K562 (cell line): Measurements from ENCODE around the gene DEGS1. TPM values are rescaled to one million over a fixed set of nuclear protein-coding genes. Genes with fewer than 3 reads are reported as not detected.

Source experiments
- ATAC-seq: fragments of 200-7000 bp; cut with Tn5 transposase; 3 replicates; pipeline ENCODE4 v1.9.1; 2020; ENCODE audit warnings: moderate library complexity
- BruUV-seq: library from RNA; stranded (reverse); fragments of 400-500 nt; replicated peaks from 2 replicates; lab custom pipeline; 2021; lab: Mats Ljungman, UMichigan
- CTCF ChIA-PET: fragments of 300-600 bp; formaldehyde crosslinking; extraction: SDS; loops from one replicate; lab custom pipeline; 2021; ENCODE audit warnings: low intra/inter-chr PET ratio; lab: Yijun Ruan, JAX
- POLR2A ChIA-PET: fragments of 300-600, 350-650 bp; sonication (Branson Sonifier 250); formaldehyde crosslinking; extraction: SDS; loops from one replicate; lab custom pipeline; 2021; ENCODE audit warnings: antibody characterized with exemption, inconsistent platforms; lab: Yijun Ruan, JAX
- DNase-seq, 4 experiments: peaks; one replicate each; pipeline versions ENCODE4 v3.0.0 to v3.0.0-alpha.2; 2011 to 2018; ENCODE audit warnings: low spot score in 3 of 4, mixed read lengths in 3 of 4; ENCODE audit errors: extremely low read depth in 1 of 4
- FAIRE-seq: peaks from 2 replicates; lab custom pipeline; 2011; peaks lifted over from hg19 to GRCh38; lab: Jason Lieb, UNC
- H2AFZ ChIP-seq: 2 replicates; pipeline ENCODE4 v1.6.0; 2011; ENCODE audit warnings: low read depth, low read length, control low read depth, inconsistent platforms
- H3K27ac ChIP-seq: fragments of 200-600 bp; 3 replicates; pipeline ENCODE4 v1.8.0; 2011; ENCODE audit warnings: low read depth, mild to moderate bottlenecking, control low read depth, inconsistent platforms, low read length, moderate library complexity, mixed read lengths; ENCODE audit errors: extremely low read depth
- H3K27me3 ChIP-seq, 2 experiments: fragments of 300-600 bp in 1 of 2; 2 replicates in 1 of 2; 3 replicates in 1 of 2; pipeline versions ENCODE4 v1.6.0 to v1.8.0; 2011; ENCODE audit warnings: inconsistent platforms in 2 of 2, low read length in 2 of 2, mild to moderate bottlenecking in 1 of 2, mixed read lengths in 1 of 2, moderate library complexity in 1 of 2; ENCODE audit not compliant: control insufficient read depth in 2 of 2, insufficient read depth in 2 of 2
- H3K36me3 ChIP-seq: fragments of 300-600 bp; 3 replicates; pipeline ENCODE4 v1.8.0; 2011; ENCODE audit warnings: mild to moderate bottlenecking, low read length, inconsistent platforms; ENCODE audit not compliant: control insufficient read depth, insufficient read depth
- H3K4me1 ChIP-seq, 2 experiments: fragments of 200-600 bp in 1 of 2; replicated peaks in 1 of 2; 2 replicates in 1 of 2; 3 replicates in 1 of 2; pipeline versions ENCODE4 v1.5.1 to v1.8.0; 2011; ENCODE audit warnings: inconsistent platforms in 2 of 2, low read length in 2 of 2, mild to moderate bottlenecking in 1 of 2, mixed read lengths in 1 of 2, moderate library complexity in 1 of 2; ENCODE audit not compliant: control insufficient read depth in 2 of 2, insufficient read depth in 2 of 2
- H3K4me2 ChIP-seq: 2 replicates; pipeline ENCODE4 v1.6.1; 2011; ENCODE audit warnings: low read length, control low read depth, inconsistent platforms, mixed read lengths; ENCODE audit not compliant: insufficient read depth
- H3K4me3 ChIP-seq: fragments of 200-600 bp; sonication (generic), shearing (Covaris generic); 2 replicates; pipeline ENCODE4 v1.5.1; 2016; ENCODE audit warnings: control low read depth, inconsistent platforms
- H3K79me2 ChIP-seq: fragments of 200-600 bp; 3 replicates; pipeline ENCODE4 v1.8.0; 2011; ENCODE audit warnings: low read length, inconsistent platforms; ENCODE audit not compliant: control insufficient read depth, insufficient read depth
- H3K9ac ChIP-seq, 2 experiments: 2 replicates each; pipeline versions ENCODE4 v1.6.0 to v1.6.1; 2011; ENCODE audit warnings: low read depth in 2 of 2, low read length in 2 of 2, control low read depth in 1 of 2, inconsistent platforms in 1 of 2, mild to moderate bottlenecking in 1 of 2, mixed read lengths in 1 of 2; ENCODE audit not compliant: insufficient read depth in 1 of 2
- H3K9me1 ChIP-seq: one replicate; pipeline ENCODE4 v1.6.0; 2011; ENCODE audit warnings: inconsistent platforms, mild to moderate bottlenecking, low read length, moderate library complexity; ENCODE audit not compliant: control insufficient read depth, insufficient read depth
- H3K9me3 ChIP-seq: replicated peaks from 2 replicates; pipeline ENCODE4 v1.5.1; 2011; ENCODE audit warnings: low read depth, low read length, inconsistent platforms; ENCODE audit not compliant: control insufficient read depth, insufficient read depth
- H4K20me1 ChIP-seq: replicated peaks from 2 replicates; pipeline ENCODE4 v1.6.1; 2011; ENCODE audit warnings: low read length, inconsistent platforms, mixed read lengths; ENCODE audit not compliant: control insufficient read depth, insufficient read depth
- CREBBP ChIP-seq: IDR thresholded peaks from one replicate; pipeline ENCODE4 v1.6.1; 2012; ENCODE audit warnings: low read depth, mild to moderate bottlenecking, control low read depth, inconsistent platforms, low read length
- KDM2B ChIP-seq: fragments of 250-450 bp; sonication (Bioruptor Pico); IDR thresholded peaks from 2 replicates; pipeline ENCODE4 v1.8.0; 2021; ENCODE audit warnings: mild to moderate bottlenecking, moderate library complexity
- LCOR ChIP-seq: sonication (generic); formaldehyde crosslinking; IDR thresholded peaks from 2 replicates; pipeline ENCODE4 v1.8.0; 2022; ENCODE audit warnings: mild to moderate bottlenecking, missing genetic modification reagents
- RBM17 ChIP-seq: fragments of 200-400 bp; formaldehyde crosslinking; IDR thresholded peaks from 2 replicates; pipeline ENCODE4 v1.6.1; 2017; ENCODE audit warnings: low read depth, mild to moderate bottlenecking, low read length, borderline replicate concordance
- SIRT6 ChIP-seq: IDR thresholded peaks from one replicate; pipeline ENCODE4 v1.6.1; 2012; ENCODE audit warnings: low read depth, mild to moderate bottlenecking, control low read depth, inconsistent platforms, low read length, moderate library complexity
- SRSF7 ChIP-seq: fragments of 200-400 bp; formaldehyde crosslinking; optimal IDR thresholded peaks from 2 replicates; pipeline ENCODE3; 2017; ENCODE audit warnings: mild to moderate bottlenecking, low read depth, low read length
- ZNF121 ChIP-seq: sonication (generic); formaldehyde crosslinking; conservative IDR thresholded peaks from 2 replicates; pipeline ENCODE4 v1.8.0; 2022; ENCODE audit warnings: missing genetic modification reagents
- WGBS: fragments of 100-300 bp; shearing (Covaris generic); methylation state at CpG from one replicate; pipeline ENCODE4 v1.1.6; 2016; ENCODE audit warnings: low coverage, mixed read lengths; ENCODE audit not compliant: insufficient coverage; ENCODE audit errors: missing lambda C conversion rate; 5-methylcytosine and 5-hydroxymethylcytosine counted together
- in situ Hi-C: fragments of 300-500 bp; cut with MboI; formaldehyde crosslinking; loops from 4 replicates; pipeline ENCODE4 v1.15.0; 2018; ENCODE audit warnings: inconsistent platforms, mixed read lengths
- intact Hi-C: fragments of 100-400 bp; cut with micrococcal nuclease; formaldehyde crosslinking; loops from 2 replicates; pipeline ENCODE4 v1.14.2; 2022
- polyA plus RNA-seq, 8 experiments: library from polyadenylated mRNA; depleted of rRNA in 4 of 8; stranded (reverse) in 5 of 8; unstranded in 3 of 8; fragments of >200 nt; fragmentation: Nextera tagmentation in 2 of 8; fragmentation: Illumina TruSeq in 1 of 8; extraction: Ambion mirVana in 2 of 8; extraction: Trizol in 1 of 8; gene quantifications; 2 replicates each; pipeline versions ENCODE4 v1.2.1 to v1.2.3, GENCODE V29; 2011 to 2014; ENCODE audit warnings: inconsistent platforms in 1 of 8, missing spikeins in 1 of 8
- total RNA-seq, 7 experiments: library from RNA; depleted of rRNA in 6 of 7; stranded (reverse); fragments of >200 nt in 6 of 7; fragmentation: Illumina TruSeq in 2 of 7; extraction: Trizol in 2 of 7; gene quantifications; 2 replicates each; pipeline versions ENCODE4 v1.2.1 to v1.2.3, GENCODE V29; 2011 to 2021; ENCODE audit warnings: low replicate concordance in 1 of 7
- TF ChIP-seq, protein P1 (sequence below): fragments of 450-650 bp; IDR thresholded peaks from 2 replicates; pipeline ENCODE4 v1.6.1; 2016
- TF ChIP-seq, protein P2 (sequence below), 2 experiments: fragments of 450-650 bp in 1 of 2; IDR thresholded peaks; 2 replicates each; pipeline ENCODE4 v1.6.1; 2011 to 2017; ENCODE audit warnings: low read depth in 2 of 2, antibody characterized with exemption in 1 of 2, borderline replicate concordance in 1 of 2, low read length in 1 of 2, mild to moderate bottlenecking in 1 of 2, mixed read lengths in 1 of 2; ENCODE audit not compliant: control insufficient read depth in 1 of 2

DEGS1 gene
- total and polyA plus RNA-seq, 9 of the 15 experiments (the other 6 are each of a cell fraction or from before 2014, with no cell fraction given) = 12.3 to 95.0 (median 38.8) TPM

DNA sequence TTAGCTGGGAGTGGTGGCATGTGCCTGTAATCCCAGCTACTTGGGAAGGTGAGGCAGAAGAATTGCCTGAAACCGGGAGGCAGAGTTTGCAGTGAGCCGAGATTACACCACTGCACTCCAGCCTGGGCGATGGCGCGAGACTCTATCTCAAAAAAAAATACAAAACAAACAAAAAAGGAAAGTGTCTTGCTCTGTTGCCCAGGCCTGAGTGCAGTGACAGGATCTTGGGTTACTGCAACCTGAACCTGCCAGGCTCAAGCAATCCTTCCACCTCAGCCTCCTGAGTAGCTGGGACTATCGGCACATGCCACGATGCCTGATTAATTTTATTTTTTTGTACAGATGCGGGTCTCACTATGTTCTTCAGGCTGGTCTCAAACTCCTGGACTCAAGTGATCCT lies 33.3 kb downstream of the DEGS1 start:
- no peak overlapping the region for H2AFZ ChIP-seq
- TF ChIP-seq ZNF121 (CRISPR knock-in tag) (peak; percentile 45; the same call in 1 of the 2 replicates), CREBBP (no peak)
- TF ChIP-seq, all 486 proteins: peak for 1
- intact Hi-C loops (no loop called here), in situ Hi-C loops (no loop called here)
- Histone ChIP-seq H3K4me3 (no peak overlapping the region), H3K4me1 (peaks cover 15 to 17% of the 10 kb centered on the region in 2 experiments; a peak in 4 of 5 replicates), H4K20me1 (no peaks in the 10 kb centered on the region; the same call in 1 of the 2 replicates), H3K79me2 (no peaks in the 10 kb centered on the region), H3K36me3 (no peaks in the 10 kb centered on the region), H3K27me3 (no peaks in the 10 kb centered on the region), H3K9ac (no peak overlapping the region), H3K9me1 (no peaks in the 10 kb centered on the region), H3K27ac (no peak overlapping the region), H3K9me3 (no peaks in the 10 kb centered on the region), H3K4me2 (no peak overlapping the region)
- POLR2A ChIA-PET = interaction anchor here (0.6 kb wide), 2 partner anchors 57 to 159 kb away, joined by 3 read pairs; no protein-coding TSS in a partner anchor
- no peak for ATAC-seq
- no peak for FAIRE-seq
- CTCF ChIA-PET = no interaction called here
- 70% methylated on average over 8 of the region's 8 CpGs for WGBS
- no peak for DNase-seq
- no TSS peak for BruUV-seq

DNA sequence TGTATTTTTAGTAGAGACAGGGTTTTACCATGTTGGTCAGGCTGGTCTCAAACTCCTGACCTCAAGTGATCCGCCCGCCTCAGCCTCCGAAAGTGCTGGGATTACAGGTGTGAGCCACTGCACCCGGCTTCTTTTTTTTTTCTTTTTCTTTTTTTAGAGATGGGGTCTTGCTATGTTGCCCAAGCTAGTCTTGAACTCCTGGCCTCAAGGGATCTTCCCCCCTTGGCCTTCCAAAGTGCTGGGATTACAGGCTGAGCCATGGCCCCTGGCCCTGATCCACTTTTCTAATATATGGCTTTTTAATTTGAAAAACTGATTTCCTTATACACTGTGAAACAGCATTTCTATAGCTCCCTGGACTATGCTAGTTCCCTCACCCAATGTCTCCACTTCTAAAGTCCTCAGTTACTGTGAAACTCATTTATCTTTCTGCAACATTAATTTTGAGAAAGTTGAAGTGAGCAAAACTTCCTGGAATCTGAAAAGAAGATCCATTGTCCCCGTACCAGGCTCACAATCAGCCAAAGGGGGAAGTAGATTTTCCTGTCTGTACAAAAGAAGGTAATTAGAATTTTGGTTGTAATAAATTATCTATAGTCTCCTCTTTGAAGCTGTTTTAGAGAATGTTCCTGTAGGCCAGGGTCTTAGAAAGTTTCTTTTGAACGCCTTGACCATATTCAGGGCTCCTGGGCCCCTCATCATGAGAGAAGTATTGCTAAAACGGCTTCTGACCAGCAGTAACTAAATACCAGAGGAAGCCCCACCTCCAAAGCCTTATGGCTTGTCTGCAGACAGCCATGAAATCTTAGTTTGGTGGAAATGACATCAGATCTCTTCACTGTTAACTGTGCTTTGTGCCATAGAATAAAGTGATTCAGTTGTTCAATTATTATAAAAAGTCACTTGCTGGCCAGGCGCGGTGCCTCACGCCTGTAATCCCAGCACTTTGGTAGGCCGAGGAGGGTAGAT lies 34.9 kb downstream of the DEGS1 start:
- no peak for ATAC-seq
- TF ChIP-seq LCOR (no peak), SIRT6 (no peak), KDM2B (no peak), RBM17 (no peak), SRSF7 (no peak)
- TF ChIP-seq, protein P1, sequence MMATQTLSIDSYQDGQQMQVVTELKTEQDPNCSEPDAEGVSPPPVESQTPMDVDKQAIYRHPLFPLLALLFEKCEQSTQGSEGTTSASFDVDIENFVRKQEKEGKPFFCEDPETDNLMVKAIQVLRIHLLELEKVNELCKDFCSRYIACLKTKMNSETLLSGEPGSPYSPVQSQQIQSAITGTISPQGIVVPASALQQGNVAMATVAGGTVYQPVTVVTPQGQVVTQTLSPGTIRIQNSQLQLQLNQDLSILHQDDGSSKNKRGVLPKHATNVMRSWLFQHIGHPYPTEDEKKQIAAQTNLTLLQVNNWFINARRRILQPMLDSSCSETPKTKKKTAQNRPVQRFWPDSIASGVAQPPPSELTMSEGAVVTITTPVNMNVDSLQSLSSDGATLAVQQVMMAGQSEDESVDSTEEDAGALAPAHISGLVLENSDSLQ = no peak
- TF ChIP-seq, protein P2, sequence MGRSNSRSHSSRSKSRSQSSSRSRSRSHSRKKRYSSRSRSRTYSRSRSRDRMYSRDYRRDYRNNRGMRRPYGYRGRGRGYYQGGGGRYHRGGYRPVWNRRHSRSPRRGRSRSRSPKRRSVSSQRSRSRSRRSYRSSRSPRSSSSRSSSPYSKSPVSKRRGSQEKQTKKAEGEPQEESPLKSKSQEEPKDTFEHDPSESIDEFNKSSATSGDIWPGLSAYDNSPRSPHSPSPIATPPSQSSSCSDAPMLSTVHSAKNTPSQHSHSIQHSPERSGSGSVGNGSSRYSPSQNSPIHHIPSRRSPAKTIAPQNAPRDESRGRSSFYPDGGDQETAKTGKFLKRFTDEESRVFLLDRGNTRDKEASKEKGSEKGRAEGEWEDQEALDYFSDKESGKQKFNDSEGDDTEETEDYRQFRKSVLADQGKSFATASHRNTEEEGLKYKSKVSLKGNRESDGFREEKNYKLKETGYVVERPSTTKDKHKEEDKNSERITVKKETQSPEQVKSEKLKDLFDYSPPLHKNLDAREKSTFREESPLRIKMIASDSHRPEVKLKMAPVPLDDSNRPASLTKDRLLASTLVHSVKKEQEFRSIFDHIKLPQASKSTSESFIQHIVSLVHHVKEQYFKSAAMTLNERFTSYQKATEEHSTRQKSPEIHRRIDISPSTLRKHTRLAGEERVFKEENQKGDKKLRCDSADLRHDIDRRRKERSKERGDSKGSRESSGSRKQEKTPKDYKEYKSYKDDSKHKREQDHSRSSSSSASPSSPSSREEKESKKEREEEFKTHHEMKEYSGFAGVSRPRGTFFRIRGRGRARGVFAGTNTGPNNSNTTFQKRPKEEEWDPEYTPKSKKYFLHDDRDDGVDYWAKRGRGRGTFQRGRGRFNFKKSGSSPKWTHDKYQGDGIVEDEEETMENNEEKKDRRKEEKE (IDR thresholded peaks at IDR 0.05; ENCODE audit: borderline replicate concordance in 1 of 2, control insufficient read depth in 1 of 2, low read depth in 2 of 2, low read length in 1 of 2) = no peak

More for the DNA sequence above, 34.9 kb downstream of the DEGS1 start:
- intact Hi-C loops (no loop called here), in situ Hi-C loops (no loop called here)
- ChIA-PET CTCF (no interaction called here), POLR2A (interaction anchor here (0.5 to 0.6 kb wide), 2 partner anchors 11 to 92 kb away, joined by 3 read pairs; no protein-coding TSS in a partner anchor)
- no peaks in the 10 kb centered on the region for H3K9me3 ChIP-seq
- no peaks in the 10 kb centered on the region; the same call in 1 of the 2 replicates for H4K20me1 ChIP-seq
- H3K9me1 ChIP-seq = no peaks in the 10 kb centered on the region
- peak overlapping the region; percentile 27; the same call in 1 of the 3 replicates for H3K27ac ChIP-seq
- no peak overlapping the region for H3K9ac ChIP-seq
- WGBS = 47% methylated on average over 7 of the region's 11 CpGs
- no TSS peak for BruUV-seq
- no peaks in the 10 kb centered on the region for H3K36me3 ChIP-seq
- no peaks in the 10 kb centered on the region; a peak in 1 of 5 replicates for H3K27me3 ChIP-seq
- H3K4me1 ChIP-seq = peaks cover 10% of the 10 kb centered on the region in 2 experiments; a peak in 4 of 5 replicates
- H3K4me2 ChIP-seq = no peak overlapping the region
- no peak for FAIRE-seq
- no peak for DNase-seq
- H3K79me2 ChIP-seq = no peaks in the 10 kb centered on the region
- no peak overlapping the region for H3K4me3 ChIP-seq
- H2AFZ ChIP-seq = peak overlapping the region; percentile 77
